ENCODE results near the gene HES1.
"Not testable (repeated sequence)": the region's sequence is repeated elsewhere in the genome, so short reads cannot be mapped to it uniquely, and the experiment has no call there.

HES1 gene

DNA sequence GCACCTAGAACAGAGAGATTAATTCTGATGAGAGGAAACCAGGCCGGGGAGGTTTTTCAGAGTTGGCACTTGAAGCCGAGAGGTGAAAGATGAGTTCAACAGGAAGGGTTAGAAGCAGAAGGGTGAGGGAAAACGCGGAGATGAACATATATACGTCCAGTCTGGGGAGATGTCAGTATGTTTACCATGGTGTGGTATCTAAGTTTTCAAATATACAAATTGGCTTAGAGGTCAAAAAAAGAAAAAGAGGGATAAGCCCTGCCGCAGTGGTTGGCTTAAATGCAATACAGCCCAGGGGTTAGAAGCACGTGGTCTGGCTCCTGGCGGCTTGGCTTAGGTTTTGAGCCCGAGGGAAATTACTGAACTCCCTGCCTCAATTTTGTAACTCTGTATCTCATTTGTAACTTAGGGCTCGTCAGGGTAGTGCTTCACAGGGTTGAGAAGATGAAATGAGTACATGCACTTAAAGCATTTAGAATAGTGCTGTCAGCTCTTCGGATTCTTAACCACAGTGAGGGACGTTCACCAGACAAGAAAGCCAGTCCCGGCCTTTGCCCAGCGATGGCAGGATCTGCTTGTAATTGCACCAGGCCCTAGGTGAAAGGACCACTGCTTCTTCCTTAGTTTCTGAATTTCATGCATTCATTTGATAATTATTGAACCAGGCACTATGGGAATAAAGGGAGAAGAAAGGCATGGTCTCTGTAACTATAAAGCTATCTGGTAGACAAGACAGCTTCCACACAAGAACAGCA, 6.4 kb downstream of the HES1 start:
- peak; percentile 26 for DNase-seq

DNA sequence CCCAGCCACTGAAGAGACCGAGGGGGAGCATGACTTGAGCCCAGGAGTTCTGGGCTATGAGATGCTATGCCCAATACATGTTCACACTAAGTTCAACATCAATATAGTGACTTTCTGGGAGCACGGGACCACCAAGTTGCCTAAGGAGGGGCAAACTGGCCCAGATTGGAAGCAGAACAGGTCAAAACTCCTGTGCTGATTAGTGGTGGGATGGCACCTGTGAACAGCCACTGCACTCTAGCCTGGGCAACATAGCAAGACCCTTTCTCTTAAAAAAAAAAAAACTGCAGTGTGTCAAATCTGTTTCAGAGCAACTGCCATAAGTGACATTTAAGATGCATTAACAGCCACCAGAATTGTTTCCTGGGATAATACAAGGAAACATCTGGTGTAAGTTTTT, 9.8 kb downstream of the HES1 start:
- DNase-seq = no peak

DNA sequence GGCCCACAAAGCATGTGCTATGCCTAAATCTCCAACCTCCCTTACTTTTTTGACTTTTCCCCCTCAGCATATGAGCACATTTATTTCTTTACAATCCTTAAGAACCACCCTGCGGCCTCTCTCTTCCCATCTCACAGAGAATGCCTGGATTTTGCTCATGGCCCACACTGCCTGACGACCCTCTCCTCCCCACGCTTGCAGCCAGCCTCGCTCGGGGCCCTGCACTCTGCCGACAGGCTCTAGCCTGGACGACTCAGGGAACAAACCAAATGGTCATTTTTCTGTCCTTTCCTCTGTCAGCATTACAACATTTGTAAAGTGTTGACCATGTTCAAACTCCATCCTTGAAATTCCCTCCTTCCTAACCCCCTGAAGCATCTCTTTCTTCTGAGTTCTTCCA, 11.7 kb downstream of the HES1 start:
- DNase-seq = no peak

DNA sequence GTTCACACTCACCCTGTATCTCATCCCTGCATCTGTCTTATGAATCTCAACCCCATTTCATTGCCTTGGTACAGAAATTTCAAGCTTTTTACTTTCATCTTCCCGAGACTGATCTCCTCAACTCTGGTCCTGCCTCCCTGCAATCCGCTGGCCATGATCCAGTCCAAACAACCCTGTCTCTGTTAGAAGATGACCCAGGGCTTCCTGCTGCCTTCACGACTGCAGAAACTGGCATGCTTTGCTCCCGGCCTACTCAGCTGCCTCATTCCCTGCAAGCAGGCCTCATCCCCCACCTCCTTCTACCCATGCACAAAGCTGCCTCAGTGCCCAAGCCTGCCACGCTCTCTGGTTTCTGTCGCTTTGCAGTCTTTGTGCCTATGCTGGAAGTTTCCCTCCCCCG, 12.4 kb downstream of the HES1 start:
- DNase-seq = no peak

DNA sequence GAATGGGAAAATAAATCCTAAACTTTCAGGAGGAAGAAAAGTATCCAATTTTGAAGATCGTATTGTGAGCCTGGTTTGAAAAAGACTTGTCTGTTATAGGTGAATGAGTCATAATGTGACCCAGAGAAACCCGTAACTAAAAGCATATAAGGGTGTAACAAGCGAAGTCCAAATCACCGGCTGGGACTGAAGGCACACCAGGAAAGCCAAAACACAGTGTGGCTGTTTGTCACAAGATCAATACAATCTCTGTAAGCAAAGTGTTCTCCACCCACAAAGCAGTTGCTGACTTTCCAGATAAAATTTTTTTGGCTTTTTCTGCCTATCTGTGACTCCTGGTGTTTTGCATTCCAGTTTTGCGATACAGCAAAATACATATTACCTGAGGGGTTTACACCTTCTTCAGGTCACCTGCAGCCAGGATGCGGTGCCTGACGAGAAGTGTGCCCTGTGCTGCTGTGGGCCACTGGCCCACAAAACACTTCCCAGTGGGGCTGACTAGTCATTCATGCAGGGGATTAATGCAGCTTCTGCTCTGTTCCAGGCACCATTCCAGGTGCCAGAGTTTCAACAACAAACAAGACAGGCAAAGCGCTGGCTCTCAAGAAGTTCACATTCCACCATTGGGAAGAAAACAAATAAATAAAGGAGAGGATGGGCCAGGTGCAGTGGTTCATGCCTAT, 14.4 kb downstream of the HES1 start:
- no peak for DNase-seq

DNA sequence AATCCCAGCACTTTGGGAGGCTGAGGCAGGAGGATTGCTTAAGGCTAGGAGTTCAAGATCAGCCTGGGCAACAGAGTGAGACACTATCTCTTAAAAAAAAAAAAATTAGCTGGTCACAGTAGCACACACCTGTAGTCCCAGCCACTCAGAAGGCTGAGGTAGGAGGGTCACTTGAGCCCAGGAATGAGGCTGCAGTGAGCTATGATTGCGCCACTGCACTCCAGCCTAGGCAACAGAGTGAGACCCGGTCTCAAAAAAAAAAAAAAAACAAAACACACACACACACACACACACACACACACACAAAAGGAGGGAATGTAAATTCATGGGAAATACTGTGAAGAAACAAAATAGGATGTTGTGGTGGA, 15.0 kb downstream of the HES1 start:
- DNase-seq = not testable (repeated sequence)

DNA sequence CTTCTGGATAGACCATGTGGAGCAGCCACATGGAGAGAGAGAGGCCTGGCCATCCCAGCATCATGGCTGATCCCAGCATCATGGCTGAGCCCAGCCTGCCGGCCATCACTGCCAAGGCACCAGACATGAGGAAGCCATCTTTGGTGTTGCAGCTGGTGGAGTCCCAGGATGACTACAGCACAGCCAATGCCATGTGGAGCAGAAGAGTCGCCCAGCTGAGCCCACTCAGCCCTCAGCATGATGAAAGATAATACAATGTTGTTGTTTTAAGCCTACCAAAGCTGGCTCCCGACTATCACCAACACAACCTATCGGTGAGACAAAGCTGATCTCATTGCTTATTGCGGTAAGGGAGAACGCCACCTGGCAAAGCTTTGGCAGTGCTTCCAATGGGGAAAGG, 18.4 kb downstream of the HES1 start:
- no peak for DNase-seq

DNA sequence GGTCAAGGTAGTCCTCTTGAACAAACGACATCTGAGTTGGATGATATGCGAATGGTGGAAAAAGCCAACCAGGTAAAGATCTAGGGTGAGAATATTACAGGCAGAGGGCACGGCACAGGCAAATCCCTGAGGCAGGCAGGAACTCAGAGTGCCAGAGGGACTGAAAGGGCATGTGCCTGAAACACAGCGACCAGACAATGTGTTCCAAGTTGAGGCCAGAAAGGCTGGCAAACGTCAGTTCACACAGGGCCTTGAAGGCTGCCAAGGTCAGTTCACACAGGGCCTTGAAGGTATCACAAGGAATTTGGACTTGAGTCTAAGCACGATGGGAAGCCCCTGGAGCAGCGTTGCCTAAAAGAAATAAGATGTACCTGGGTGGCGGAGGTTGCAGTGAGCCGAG, 20.1 kb downstream of the HES1 start:
- DNase-seq = no peak

DNA sequence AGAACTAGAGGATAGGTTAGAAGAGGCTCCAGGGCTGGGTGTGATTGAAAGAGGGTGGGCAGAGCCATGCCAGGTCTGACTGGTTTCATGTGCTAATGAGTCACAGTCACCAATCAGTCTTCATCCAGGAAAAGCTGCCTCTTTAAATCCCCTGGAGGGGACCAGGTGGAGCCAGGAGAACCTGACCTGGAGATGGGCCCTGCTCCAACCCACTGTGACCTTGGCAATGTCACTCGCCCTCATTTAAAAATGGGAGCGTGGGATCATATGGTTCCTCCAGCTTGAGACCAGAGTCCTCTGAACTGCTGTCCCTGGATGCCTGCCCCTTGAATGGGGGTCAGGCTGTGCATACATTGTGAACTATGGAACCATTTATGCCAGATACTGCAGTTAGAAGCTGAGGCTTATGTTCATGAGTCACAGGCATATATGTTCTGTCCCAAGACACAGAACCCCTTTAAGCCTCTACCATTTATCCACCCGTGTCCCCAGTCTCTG, 23.0 kb downstream of the HES1 start:
- DNase-seq = no peak

DNA sequence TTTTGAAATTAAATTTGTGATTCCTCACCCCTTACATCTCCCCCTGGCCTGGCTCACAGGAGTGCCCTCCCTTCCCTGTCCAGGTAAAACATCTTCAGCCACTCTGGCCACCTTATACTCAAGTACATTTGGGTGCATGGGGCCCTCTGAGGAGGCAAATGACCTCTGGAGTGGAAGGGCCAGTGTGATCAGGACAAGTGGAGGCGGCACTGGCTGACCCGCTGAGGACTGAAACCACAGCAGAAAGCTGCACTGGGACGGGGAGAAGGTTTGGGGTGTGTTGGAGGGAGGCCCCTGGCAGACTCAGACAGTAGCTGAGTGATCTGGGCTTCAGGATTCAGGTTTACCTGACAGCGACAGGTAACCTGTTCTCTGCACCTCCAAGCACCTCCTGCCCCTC, 24.2 kb downstream of the HES1 start:
- DNase-seq = no peak

DNA sequence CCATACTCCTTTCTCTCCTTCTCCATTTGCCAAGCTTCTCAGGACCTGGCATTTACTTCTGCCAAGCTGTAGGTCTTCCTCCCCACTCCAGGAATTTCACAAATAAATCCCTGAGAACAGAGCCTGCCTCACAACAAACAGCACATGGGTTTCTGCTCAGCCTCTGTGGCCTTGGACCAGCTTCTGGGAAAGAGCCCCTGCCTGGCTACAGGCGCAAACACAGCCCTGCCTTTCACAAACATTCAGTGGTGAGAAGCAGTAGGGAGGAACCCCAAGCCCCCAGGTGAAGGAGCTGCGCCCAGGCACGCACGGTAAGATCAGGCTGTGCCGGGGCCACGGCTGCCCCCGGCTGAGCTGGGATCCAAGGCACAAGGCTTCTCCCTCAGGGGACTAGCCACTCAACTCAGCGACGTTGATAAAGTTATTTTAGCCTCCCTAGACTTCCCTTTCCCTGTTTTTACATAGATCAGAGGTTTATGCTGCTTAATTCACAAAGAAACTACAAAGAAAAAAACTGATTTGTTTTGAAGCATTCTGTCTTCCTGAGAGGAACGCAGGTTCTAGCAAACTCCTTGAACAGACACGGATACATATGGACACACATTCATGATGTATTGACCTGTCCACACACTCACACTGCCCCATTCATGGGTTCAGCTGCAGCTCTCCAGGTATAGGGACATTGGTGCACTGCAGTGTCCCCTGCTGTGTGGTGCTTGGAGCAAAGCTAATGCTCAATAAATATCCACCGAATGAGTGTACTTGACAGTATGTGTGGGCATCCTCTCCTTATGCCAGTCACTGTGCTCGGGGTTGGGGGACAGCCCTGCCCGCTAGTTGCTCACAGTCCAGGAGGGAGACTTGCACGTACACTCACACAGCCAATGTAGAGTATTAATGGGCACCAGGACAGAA, 25.4 kb downstream of the HES1 start:
- DNase-seq = no peak

DNA sequence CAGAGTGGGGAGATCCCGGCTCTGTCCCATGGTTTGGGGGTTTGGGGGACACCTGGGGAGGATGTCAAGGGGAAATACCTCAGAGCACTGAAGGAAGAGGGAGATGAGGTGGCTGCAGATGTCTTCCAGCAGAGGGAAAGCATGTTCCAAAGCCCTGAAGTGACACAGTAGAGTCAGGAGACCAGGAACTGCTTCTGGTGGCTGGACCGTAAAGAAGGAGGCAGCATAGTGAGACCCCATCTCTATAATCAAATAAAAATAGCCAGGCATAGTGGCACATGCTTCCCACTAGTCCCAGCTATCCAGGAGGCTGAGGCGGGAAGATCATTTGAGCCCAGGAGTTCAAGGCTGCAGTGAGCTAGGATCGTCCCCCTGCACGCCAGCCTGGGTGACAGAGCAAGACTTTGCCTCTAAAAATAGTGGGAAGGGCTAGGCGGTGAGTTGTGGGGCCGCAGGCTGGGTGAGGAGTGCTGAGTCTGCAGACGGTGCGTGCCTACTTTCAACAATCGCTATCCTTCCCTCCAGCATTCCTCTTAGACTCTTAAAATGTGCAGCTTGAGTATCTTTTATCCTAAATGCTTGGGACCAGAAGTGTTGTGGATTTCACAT, 26.2 kb downstream of the HES1 start:
- no peak for DNase-seq

DNA sequence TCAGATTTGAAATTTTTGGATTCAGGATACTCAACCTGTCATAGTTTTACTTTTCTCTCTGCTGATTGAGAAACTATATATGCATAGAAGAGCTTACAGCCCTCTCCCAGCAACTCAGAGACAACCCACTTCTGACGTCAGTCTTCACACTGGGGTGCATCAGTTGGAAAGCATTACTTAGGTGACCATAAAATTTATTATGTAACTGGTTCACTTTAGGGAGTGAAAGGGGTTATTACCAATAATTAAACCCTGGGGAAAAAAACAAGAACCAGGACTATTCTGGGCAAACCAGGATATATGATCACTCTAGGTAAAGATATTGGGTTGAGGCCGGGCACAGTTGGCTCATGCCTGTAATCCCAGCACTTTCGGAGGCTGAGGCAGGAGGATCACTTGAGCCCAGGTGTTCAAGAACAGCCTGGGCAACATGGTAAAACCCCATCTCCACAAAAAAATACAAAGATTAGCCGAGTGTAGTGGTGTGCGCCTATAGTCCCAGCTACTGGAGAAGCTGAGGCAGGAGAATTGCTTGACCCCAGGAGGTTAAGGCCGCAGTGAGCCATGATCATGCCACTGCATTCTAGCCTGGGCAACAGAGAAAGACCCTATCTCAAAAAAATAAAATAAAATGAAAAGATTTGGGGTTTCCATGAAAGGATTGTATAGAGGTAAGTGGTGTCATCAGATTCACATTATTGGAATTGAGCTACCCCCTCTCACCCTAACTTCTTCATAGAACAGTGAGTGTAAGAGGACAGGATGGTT, 27.1 kb downstream of the HES1 start:
- DNase-seq = no peak

DNA sequence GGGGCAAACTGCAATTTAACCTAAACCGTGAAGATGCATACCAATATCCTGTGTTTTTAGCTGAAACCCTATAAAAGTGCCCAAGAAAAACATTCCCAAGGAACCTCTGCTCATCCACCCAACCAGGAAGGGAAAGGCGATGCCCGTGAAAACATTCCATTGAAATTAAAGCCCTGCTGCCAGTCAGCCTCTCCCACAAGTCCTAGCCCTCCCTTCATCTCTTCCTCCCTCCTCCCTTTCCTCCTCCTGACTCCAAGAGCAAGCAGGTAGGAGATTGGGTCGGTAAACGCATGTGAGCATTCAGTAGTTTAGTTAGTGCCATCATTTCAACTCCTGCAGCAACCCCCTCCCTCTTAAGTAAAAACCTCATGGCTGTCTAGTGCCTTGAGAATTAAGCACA, 27.7 kb downstream of the HES1 start:
- DNase-seq = no peak

DNA sequence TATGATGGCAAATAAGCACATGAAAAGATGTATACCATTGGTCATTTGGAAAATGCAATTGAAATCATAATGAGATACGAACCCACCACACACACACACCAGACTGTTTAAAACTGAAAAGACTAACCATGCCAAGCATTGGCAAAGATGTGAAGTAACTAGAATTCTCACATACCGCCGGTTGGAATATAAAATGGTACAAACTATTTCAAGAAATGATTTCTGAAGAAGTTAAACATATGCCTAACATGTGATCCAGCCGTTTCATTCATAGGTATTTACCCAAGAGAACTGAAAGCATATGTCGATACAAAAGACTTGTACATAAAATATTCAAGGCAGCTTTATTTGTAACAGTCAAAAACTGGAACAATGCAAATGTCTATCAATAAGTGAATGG, 28.9 kb downstream of the HES1 start:
- DNase-seq = no peak

DNA sequence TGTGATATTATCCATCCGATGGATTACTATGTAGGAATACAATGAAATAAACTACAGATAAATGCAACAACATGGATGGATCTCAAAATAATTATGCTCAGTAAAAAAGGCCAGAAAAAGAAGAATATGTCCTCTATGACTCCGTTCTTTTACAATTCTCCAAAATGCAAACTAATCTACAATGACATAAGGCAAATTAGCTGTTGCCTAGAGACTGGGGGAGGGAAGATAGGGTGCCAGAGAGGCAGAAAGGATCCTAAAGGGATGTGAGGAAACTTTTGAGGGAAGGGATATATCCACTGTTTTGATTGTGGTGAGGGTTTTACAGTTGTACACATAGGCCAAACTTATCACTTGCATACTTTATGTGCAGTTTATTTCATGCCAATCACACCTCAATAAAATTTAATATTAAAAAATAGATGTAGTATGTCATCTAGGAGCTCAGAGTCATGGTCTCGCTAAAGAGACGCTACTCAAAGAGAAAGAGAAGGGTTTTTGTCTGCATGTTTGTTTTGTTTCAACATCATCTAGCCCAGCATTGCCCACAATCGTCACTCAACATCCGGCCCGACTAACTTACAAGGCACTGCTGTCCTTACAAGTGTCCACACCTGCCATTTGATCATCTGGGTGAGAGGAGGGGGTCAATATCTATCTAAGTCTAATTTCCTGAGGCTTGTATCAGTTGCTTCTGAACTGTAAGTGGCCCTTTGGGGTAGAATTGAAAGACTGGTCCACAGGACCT, 29.5 kb downstream of the HES1 start:
- no peak for DNase-seq

DNA sequence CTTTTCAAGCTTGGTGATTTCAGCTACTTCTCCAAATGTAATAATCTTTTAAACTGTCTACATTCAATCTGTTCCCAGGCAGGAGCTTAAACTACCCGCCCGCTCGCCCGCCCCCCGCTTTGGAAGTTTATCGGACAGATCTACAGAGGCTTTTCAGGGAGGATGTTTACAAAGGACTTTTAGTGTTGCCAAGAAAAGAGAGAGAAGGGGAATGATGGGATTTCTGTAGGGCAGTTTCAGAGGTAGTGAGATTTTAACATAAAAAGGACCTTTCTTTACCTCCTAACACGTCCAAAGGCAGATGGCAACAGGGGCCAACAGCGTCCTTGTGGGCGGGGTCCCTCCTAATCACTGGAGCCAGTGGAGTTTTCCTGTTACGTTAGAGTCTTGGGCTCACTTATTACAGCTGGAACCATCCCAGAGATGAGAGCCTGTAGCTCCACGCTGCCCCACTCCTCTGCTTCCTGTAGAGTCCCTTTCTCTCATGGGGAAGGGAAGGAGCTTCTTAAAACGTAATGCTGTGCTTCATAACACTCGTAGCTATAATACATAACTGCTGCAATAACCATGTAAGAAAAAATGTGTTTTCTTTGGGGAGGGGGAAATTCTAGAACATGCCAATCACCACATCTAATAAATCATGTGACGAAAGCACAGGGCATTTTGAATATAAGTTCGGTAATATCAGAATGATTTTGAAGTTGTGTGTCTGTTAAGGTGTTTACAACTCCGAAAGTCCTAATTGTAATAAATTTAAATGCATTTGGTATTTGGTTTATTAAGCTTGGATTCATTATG, 30.9 kb downstream of the HES1 start:
- no peak for DNase-seq

DNA sequence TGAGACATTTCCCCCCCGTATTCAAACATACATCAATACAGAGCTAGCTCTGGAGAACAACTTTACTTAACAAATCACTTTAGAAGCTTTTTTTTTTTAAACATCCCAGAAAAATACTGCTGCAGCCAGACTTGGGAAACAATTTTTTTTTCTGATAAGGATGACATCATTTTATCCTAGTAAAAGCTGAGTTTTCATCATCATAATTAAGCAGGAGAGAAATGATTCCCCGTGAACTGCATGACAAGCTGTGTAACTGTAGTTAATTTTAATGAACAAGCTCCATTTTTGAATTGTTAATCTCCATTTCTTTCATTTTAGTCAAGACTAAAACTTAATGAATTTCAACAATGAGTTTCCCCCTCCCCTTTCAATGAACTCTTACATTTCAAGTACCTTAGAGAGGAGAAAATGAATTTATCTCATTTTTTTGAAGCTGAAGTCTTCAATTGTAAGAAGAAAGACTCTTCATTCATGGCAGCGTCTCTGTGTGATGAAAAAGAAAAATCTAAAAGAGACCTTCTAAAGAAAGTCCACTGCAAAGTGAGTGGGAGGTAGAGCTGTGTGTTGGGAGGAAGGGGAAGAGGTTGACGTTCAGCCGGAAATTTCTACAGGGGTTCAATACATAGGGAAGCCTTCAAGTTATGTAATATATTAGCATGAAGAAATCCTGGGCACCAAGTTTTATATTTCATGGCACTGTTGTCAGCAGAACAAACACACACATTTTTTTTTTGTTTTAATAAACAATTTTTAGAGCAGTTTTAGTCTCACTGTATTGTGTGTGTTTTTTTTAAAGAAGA, 31.7 kb downstream of the HES1 start:
- no peak for DNase-seq

DNA sequence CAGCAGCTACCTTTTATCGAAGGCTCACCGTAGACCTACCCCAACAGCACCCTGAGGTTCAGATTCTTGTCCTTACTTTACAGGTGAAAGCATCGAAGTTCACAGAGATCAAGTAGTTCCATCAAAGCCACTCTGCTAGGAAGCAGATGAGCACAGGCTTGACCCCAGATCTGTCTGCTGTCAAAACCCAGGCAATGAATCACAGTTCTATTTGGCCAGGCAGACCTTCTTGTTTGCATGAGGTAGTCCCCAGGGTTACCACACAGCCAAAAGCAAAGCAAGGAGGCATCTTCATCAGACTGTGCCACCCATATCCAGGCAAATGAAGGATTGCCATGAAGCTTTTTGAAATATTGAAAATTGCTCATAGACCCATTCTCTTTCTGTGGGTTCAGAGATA, 33.0 kb downstream of the HES1 start:
- no peak for DNase-seq

DNA sequence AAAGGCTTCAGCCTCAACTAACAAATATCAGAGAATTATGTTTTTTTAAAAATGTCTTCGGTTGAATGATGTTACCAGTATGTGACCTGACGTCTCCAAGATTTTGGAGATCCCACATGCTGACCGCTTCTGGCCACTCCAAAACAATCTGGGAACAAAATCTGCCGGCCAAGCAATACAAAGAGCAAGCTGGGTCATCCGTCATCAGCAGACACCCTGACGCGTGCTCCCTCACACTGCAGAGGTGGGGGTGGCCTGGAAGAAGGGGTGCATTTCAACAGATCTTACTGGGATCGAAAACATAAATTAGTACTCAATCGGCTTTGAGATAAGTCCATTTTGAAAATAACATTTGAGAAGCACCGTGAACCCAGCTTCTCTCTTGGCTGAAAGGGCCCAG, 33.6 kb downstream of the HES1 start:
- no peak for DNase-seq
